Glomerular visceral epithelial cell (primary cell): ENCODE data around the gene PIK3AP1.

ENCODE experiments used
- DNase-seq: peaks from one replicate; pipeline ENCODE4 v3.0.0-alpha.2; 2016; ENCODE audit errors: extremely low spot score

The PIK3AP1 gene

GRCh38 chr10:96612055-96612830 lies 108.1 kb downstream of the PIK3AP1 start:
- DNase-seq, result no peak

GRCh38 chr10:96610817-96611216 lies 109.5 kb downstream of the PIK3AP1 start:
- no peak for DNase-seq

- DNase-seq, result no peak
These were observed 110.8 kb downstream of the PIK3AP1 start for GRCh38 chr10:96609510-96609909.

GRCh38 chr10:96608805-96609204 lies 111.5 kb downstream of the PIK3AP1 start:
- no peak for DNase-seq

GRCh38 chr10:96608262-96608661 lies 112.1 kb downstream of the PIK3AP1 start:
- DNase-seq, result no peak

GRCh38 chr10:96606946-96607345 lies 113.4 kb downstream of the PIK3AP1 start:
- no peak for DNase-seq

GRCh38 chr10:96606216-96606615 lies 114.1 kb downstream of the PIK3AP1 start:
- peak; percentile 65 for DNase-seq

GRCh38 chr10:96600337-96600736 lies 120.0 kb downstream of the PIK3AP1 start:
- DNase-seq, result no peak

GRCh38 chr10:96598846-96599245 lies 121.5 kb downstream of the PIK3AP1 start:
- DNase-seq, result no peak

GRCh38 chr10:96596422-96597407 lies 123.6 kb downstream of the PIK3AP1 start:
- DNase-seq, result no peak

GRCh38 chr10:96595741-96596140 lies 124.6 kb downstream of the PIK3AP1 start:
- no peak for DNase-seq

GRCh38 chr10:96591946-96592345 lies 128.4 kb downstream of the PIK3AP1 start:
- no peak for DNase-seq

GRCh38 chr10:96588616-96589419 lies 131.5 kb downstream of the PIK3AP1 start:
- peak; percentile 30 for DNase-seq

- peak; percentile 52 for DNase-seq
These were observed 132.2 kb downstream of the PIK3AP1 start for GRCh38 chr10:96588060-96588554.

- DNase-seq, result peak; percentile 73
These were observed 132.9 kb downstream of the PIK3AP1 start for GRCh38 chr10:96587264-96588059.

GRCh38 chr10:96586419-96587263 lies 133.7 kb downstream of the PIK3AP1 start, which contains the start of gene TM9SF3:
Gene TM9SF3, minus strand, starts transcription at chr10:96587012. Its CDS starts 177 bp downstream, at chr10:96586835.
- DNase-seq, result peak; percentile 91

GRCh38 chr10:96585736-96586418 lies 134.4 kb downstream of the PIK3AP1 start:
- no peak for DNase-seq

- no peak for DNase-seq
These were observed 135.8 kb downstream of the PIK3AP1 start for GRCh38 chr10:96584474-96584873.

GRCh38 chr10:96584035-96584434 lies 136.3 kb downstream of the PIK3AP1 start:
- no peak for DNase-seq
